HG03196 (cell line): Measurements from ENCODE around the gene RPUSD4.

Source experiments
- ATAC-seq: cut with Tn5 transposase; IDR thresholded peaks from one replicate; pipeline ENCODE4 v1.9.1; 2021; ENCODE audit not compliant: unreplicated experiment

Gene RPUSD4

GRCh38 chr11:126212089-126212660, 725 bp upstream of the RPUSD4 start:
- no peak for ATAC-seq

- ATAC-seq: no peak
Observed at GRCh38 chr11:126210871-126211235, 597 bp downstream of the RPUSD4 start.

GRCh38 chr11:126207896-126208295, 3.6 kb downstream of the RPUSD4 start:
- no peak for ATAC-seq

GRCh38 chr11:126205359-126205758, 6.1 kb downstream of the RPUSD4 start:
- no peak for ATAC-seq

GRCh38 chr11:126202646-126203359, 8.6 kb downstream of the RPUSD4 start:
- no peak for ATAC-seq

- no peak for ATAC-seq
Observed at GRCh38 chr11:126198648-126199047, 12.8 kb downstream of the RPUSD4 start.

GRCh38 chr11:126197277-126197939, 14.0 kb downstream of the RPUSD4 start:
- ATAC-seq: no peak

- ATAC-seq: no peak
Observed at GRCh38 chr11:126195119-126195518, 16.3 kb downstream of the RPUSD4 start.

- no peak for ATAC-seq
Observed at GRCh38 chr11:126194121-126194543, 17.3 kb downstream of the RPUSD4 start.

GRCh38 chr11:126193038-126193478, 18.4 kb downstream of the RPUSD4 start:
- no peak for ATAC-seq

- ATAC-seq: no peak
Observed at GRCh38 chr11:126192361-126192760, 19.1 kb downstream of the RPUSD4 start.

- no peak for ATAC-seq
Observed at GRCh38 chr11:126191379-126192073, 19.9 kb downstream of the RPUSD4 start.

GRCh38 chr11:126190792-126191191, 20.7 kb downstream of the RPUSD4 start:
- no peak for ATAC-seq

- no peak for ATAC-seq
Observed at GRCh38 chr11:126189109-126189929, 22.1 kb downstream of the RPUSD4 start.

- peak; percentile 51 for ATAC-seq
Observed at GRCh38 chr11:126188332-126189108, 22.9 kb downstream of the RPUSD4 start.

- ATAC-seq: no peak
Observed at GRCh38 chr11:126186708-126187529, 24.5 kb downstream of the RPUSD4 start.

GRCh38 chr11:126186025-126186698, 25.3 kb downstream of the RPUSD4 start:
- no peak for ATAC-seq

- no peak for ATAC-seq
Observed at GRCh38 chr11:126185259-126186024, 26.0 kb downstream of the RPUSD4 start.
